Activated CD4-positive, alpha-beta T cell treated with anti-CD3 and anti-CD28 coated beads, Interleukin-2, amount 50 U/mL, for 4 hours (primary cell): Measurements from ENCODE around the gene CRLF1.

Source experiments
- DNase-seq, 2 experiments: peaks; one replicate each; pipeline ENCODE4 v3.0.0-alpha.2; 2020

The CRLF1 gene

DNA sequence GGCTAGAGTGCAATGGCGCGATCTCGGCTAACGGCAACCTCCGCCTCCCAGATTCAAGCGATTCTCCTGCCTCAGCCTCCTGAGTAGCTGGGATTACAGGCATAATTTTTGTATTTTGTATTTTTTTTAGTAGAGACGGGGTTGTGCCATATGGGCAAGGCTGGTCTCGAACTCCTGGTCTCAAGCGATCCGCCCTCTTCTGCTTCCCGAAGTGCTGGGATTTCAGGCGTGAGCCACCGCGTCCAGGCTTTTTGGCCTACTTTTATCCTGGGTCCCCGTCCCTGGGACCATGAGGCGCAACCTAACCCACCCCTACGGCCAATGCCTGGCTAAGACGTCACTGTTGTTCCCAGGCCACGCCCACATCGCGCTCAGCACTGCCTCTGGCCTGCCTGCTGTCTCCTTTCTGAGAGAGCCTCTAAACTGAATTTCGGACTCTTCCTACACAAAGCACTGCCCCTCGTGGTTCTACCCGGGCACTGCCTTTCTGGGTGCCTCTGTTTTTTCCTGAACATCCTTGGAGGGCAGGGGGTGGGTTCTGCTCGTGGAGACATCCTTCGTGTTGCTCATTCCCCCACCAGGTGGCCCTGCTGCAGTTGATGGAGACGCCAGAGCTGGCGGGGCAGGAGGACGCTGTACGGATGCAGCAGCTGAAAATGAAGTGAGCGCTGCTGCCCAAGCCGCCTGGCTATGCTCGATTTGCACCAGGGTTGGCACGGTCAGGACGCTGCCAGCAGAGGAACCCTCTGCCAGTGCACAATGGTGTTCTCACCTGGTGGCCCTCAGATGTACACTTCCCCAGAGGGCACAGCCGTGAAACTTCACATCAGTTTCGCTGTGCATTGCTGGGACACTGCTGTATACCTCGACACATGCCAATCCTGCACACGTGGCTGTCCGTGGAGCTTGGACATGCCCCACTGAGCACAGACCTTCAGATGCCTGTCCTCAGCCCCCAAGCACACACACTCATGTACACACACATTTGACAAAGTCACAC lies 16.0 kb downstream of the CRLF1 start:
- DNase-seq: no peak

DNA sequence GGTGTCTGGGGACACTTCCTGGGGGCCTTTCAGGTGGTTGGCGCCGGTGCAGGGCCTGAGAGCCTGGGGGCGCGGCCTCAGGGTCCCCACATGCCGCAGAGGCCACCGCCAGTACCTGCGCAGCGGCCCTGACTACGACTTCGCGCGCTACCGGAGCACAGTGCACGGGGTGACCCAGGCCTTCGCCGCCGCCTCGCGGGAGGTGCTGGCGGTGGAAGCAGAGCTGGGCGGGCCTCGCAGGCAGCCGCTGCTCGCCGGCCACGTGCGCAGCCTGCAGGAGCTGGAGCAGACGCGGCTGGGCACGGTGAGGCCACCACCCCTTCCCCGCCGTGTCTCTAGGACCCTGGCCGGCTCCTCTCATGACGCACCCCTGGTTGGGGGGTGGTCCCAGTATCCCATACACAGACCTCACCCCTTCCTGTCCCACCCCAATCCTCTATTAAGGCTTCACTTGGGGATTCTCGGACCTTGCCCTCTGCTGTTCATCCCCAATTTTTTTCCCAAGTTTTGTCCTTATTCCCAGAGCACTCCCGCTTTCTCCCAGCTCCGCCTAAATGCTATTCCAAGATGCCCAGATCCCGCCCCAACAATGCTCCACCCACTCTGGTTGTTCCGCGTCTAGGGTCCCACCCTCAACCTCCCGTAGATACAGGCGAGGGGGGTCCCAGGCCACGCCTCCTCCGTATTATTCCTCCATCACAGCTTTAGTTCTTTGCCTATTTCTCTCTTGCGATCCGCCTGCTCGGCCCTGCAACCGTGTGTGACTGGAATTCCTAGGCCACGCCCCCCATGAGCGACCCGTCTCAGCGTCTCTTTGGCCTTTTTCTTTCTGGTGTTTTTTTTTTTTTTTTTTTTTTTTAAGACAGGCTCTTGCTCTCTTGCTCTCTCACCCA lies 17.0 kb downstream of the CRLF1 start:
- peak; percentile 60 for DNase-seq

DNA sequence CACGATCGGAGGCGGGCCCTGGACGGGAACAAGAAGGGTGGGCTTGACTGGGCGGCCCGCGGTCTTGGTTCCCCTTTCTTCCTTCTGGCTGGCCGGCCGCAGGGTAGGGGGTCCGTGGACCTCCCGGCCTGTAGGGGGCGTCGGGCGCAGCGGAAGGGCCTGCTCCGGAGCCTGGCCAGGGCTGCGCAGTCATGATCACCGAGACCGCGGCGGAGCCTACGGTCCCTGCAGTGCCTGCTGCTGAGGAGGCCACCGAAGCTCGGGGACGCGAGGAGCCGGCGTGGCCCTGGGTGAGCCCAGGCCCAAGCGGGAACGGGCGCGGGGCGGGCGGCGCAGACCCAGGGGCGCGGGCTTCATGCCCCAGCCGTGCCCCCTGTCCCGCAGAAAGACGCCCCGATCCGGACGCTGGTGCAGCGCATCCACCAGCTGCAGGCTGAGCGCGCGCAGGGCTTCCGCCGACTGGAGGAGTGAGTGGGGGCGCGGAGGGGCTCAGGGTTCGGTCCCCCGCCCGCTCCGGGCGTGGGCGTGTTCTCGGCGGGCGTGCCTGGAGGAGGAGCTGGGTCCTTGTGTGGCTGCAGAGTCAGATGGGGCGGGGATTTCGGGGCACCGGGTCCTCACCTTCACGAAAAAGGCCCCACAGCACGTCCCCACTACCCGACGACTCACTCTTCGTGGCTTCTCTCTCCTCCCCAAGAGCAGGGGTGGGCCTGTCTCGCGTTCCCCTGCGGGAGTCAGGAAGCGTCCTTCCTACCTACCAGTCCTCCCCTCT lies 17.8 kb downstream of the CRLF1 start, which contains the start of gene REX1BD:
Gene REX1BD, plus strand, starts transcription at position 188 of the 769 bp plus-strand sequence. Its CDS starts 4 bp downstream, at position 192.
- DNase-seq: peak; percentile 86 to 88

DNA sequence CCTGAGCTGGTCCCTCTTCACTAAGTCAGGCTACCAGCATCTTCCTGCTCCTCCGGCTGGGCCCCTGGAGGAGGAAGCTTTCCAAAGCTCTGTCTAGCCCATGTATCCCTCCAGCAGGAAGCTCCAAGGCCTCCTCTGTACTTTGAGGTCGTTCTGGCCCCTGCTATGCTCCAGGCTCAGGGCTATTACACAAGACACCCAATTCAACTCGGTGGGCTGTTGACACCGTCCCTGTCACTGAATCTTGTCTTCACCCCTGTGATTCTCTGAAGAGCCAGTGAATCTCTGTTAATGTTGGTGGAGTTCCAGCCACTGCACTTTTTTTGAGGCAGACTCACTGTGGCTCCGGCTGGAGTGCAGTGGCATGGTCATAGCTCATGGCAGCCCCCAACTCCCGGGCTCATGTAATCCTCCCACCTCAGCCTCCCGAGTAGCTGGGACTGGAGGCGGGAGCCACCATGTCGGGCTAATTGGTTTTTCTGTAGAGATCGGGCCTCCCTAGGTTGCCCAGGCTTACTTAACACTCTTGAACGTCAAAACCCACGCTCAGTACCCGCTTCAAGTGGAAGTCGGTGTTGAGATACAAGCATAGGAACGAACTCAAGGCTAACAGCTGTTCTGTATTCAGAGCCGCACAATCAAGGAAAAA lies 18.5 kb downstream of the CRLF1 start:
- DNase-seq: no peak

DNA sequence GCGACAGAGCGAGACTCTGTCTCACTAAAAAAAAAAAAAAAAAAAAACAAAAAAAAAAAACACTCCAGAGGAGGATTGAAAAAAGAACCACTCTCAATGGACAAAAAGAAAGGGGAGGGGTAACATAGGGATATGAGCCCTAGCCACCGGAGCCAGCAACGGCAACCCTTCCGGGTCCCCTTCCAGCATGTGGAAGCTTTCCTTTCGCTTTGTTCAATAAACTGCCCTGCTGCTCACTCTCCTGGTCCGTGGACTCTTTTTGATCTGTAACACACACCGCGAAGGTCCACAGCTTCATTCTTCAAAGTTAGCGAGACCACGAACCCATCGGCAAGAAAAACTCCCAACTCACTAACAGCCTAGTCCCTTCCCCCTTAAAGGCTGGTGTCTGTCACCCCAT lies 19.0 kb downstream of the CRLF1 start:
- DNase-seq: no peak

DNA sequence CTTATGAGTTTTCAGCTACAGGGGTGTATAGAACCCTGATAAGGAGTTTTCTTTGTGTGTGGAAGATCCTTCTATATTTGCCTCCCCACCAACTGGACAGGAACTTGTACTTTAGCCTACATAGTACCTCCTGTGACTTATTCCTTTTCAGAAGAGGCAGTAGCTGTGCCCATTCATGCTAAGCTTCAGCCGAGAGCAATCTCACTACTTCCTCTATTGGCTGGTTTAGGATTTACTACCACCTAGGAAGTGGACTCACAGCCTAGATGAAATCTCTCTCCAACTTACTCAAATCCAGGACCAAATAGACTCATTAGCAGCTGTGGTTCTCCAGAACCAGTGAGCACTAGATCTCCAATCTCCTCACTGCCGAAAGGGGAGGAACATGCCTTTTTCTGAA lies 20.3 kb downstream of the CRLF1 start:
- DNase-seq: no peak

- no peak for DNase-seq
Measured at GRCh38 chr19:18580311-18580710, 26.3 kb downstream of the CRLF1 start.

GRCh38 chr19:18577365-18577914 lies 29.2 kb downstream of the CRLF1 start:
- no peak for DNase-seq

- no peak for DNase-seq
Measured at GRCh38 chr19:18576383-18576782, 30.2 kb downstream of the CRLF1 start.

DNA sequence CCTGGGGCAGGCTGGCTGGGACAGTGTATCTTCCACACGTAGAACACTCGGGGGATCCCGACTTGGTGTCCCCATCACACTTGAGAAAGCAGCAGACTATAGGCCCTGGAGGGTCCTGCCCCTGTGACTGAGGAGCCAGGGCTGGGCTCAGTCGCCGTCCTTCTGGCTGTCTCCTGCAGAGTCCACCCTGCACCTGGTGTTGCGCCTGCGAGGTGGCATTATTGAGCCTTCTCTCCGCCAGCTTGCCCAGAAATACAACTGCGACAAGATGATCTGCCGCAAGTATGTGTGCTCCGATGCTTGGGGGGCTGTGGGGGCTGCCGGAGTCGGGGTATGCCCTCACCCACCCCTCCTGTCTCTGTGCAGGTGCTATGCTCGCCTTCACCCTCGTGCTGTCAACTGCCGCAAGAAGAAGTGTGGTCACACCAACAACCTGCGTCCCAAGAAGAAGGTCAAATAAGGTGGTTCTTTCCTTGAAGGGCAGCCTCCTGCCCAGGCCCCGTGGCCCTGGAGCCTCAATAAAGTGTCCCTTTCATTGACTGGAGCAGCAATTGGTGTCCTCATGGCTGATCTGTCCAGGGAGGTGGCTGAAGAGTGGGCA lies 31.8 kb downstream of the CRLF1 start:
- DNase-seq: no peak

DNA sequence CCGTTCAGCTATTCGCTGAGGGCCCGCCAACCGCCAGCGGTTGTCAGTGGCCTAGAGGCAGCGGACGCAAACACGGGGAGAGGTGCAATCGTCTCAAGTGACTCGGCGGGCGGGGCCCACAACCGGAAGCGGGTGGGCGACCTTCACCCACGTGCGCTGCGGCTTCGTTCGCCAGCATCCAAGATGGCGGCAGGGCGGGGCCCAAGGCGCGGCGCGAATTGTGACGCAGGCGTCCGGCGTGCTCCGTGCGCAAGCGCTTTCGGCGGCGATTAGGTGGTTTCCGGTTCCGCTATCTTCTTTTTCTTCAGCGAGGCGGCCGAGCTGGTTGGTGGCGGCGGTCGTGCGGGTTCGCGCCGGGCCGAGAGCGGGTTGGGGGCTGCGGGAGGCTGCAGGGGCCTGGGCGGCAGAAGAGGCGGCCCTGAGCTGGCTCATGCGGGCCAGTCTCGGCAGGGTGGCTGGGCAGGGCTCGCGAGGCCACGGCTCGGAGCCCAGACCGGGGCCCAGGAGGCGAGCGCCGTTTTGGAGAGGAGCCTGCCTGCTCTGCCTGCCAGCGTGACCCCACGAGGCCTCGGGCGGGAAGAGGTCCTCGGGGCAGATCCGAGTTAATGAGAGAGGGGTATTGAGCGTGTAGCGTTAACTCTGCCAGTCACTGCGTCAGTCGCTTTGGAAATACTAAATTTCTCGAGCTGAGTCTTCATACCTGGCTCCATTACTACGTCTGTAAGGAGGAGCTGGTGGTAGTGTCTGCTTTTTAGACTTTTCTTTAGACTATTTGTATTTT lies 34.8 kb downstream of the CRLF1 start, which contains the start of gene UBA52:
Gene UBA52, plus strand, starts transcription at position 294 of the 781 bp plus-strand sequence. CDS start 1,444 bp downstream, outside the sequence.
- DNase-seq: peak; percentile 97 to 98

DNA sequence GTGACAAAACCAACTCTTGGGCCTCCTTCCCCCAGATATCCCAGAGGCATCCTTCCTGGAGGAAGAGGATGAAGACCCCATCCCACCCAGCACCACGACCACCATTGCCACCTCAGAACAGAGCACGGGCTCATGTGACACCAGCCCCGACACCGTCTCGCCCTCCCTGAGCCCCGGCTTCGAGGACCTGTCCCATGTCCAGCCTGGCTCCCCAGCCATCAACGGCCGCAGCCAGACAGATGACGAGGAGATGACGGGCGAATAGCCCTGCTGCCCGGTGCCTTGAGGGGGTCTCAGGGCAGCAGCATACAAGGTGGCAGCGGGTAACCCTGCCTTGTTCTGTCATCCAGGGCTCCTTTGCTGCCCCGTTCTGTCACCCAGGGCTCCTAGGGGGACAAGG lies 38.2 kb downstream of the CRLF1 start:
- no peak for DNase-seq

DNA sequence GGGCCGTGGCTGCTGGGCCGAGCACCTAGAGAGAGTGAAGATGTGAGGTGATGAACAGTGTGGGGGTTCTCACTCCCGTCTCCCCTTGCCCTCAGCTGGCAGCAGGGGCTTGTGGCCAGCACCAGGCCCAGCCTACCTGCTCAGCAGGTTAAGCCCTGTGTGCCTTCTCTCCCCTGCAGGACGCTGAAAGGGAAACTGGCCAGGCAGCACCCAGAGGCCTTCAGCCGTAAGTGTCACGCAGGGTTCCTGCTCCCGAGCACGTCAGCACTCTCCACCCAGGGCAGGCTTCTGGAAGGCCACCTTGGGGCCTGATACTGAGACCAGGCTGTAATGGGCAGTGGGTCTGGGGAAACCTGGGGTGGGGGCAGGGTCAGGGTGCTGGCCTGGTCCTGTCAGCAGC lies 39.6 kb downstream of the CRLF1 start:
- DNase-seq: no peak

DNA sequence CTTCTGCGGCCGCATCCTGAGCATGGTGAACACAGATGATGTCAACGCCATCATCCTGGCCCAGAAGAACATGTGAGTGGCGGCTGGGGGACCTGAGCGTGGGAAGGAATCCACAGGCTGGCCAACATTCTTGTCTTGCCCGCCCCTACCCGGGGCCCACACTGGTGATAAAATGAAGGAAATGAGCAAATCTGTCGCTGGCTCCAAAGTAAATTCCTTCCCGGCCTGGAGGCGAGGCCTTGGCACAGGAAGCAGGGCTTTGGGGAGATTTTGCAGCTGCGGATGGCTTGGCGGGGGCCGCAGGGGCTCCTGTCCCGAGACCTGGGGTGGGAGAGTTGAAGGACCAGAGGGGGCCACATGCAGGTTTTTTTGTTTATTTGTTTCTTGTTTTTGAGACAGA lies 44.5 kb downstream of the CRLF1 start:
- no peak for DNase-seq

GRCh38 chr19:18559685-18560084 lies 46.9 kb downstream of the CRLF1 start:
- no peak for DNase-seq

- no peak for DNase-seq
Measured at GRCh38 chr19:18558604-18559003, 48.0 kb downstream of the CRLF1 start.

DNA sequence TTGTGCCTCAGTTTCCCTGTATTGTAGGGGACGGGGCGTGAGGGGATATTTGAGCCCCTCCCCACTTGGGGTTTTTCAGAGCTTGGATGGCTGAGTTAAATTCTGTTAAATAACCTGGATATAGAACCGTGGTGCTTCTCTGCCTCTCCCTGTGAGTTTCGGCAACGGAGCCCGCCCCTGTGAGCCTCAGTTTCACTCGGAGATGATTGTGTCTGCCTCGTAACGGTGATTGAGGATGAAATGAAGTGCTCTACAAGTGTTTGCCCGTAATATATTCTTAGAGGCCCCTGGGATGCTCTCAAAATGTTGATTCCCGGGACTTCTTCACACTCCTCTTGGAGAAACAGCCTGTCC lies 48.4 kb downstream of the CRLF1 start:
- DNase-seq: no peak

GRCh38 chr19:18557411-18558201 lies 49.0 kb downstream of the CRLF1 start, which contains the start of gene KXD1:
TSS of gene KXD1 (plus strand) at chr19:18557870. CDS start at chr19:18562057, 4,187 bp downstream.
- DNase-seq: peak; percentile 96 to 97

GRCh38 chr19:18551631-18552030 lies 55.0 kb downstream of the CRLF1 start:
- DNase-seq: no peak
